H1 (cell line): Measurements from ENCODE around the gene UBE2F. TPM values are rescaled to one million over a fixed set of nuclear protein-coding genes. Genes with fewer than 3 reads are reported as not detected.

Experiments
- CTCF ChIA-PET: fragments of 300-600 bp; sonication (Branson Sonifier 250); formaldehyde crosslinking; loops from one replicate; lab custom pipeline; 2021; ENCODE audit not compliant: partially characterized antibody; lab: Charles Lee
- POLR2A ChIA-PET: fragments of 300-600 bp; sonication (Branson Sonifier 250); formaldehyde crosslinking; loops from one replicate; lab custom pipeline; 2021; ENCODE audit warnings: inconsistent platforms; ENCODE audit not compliant: partially characterized antibody; lab: Charles Lee
- DNase-seq, 2 experiments: peaks; one replicate each; pipeline versions ENCODE4 v3.0.0 to v3.0.0-alpha.2; 2010 to 2022; ENCODE audit warnings: low spot score in 2 of 2, low read depth in 1 of 2, mixed read lengths in 1 of 2
- FAIRE-seq: peaks from 2 replicates; lab custom pipeline; 2011; peaks lifted over from hg19 to GRCh38; lab: Jason Lieb, UNC
- H2AFZ ChIP-seq: 2 replicates; pipeline ENCODE4 v1.8.1; 2012; ENCODE audit warnings: low read length, inconsistent platforms
- H2AK5ac ChIP-seq: 2 replicates; pipeline ENCODE4 v1.6.1; 2013; ENCODE audit warnings: low read depth, low read length
- H2BK120ac ChIP-seq: replicated peaks from 2 replicates; pipeline ENCODE3; 2013; ENCODE audit warnings: low read depth, low read length, inconsistent platforms
- H2BK12ac ChIP-seq: 2 replicates; pipeline ENCODE4 v1.6.1; 2013; ENCODE audit warnings: low read depth, low read length
- H2BK15ac ChIP-seq: 2 replicates; pipeline ENCODE4 v1.6.1; 2013; ENCODE audit warnings: low read length
- H2BK20ac ChIP-seq: 2 replicates; pipeline ENCODE4 v1.6.1; 2013; ENCODE audit warnings: low read length
- H2BK5ac ChIP-seq: 2 replicates; pipeline ENCODE4 v1.6.1; 2013; ENCODE audit warnings: low read depth, low read length
- H3K14ac ChIP-seq: 2 replicates; pipeline ENCODE4 v1.6.1; 2013; ENCODE audit warnings: inconsistent platforms; ENCODE audit not compliant: insufficient read length
- H3K18ac ChIP-seq: 2 replicates; pipeline ENCODE4 v1.6.1; 2013; ENCODE audit warnings: low read length; ENCODE audit errors: extremely low read depth
- H3K23ac ChIP-seq: 2 replicates; pipeline ENCODE4 v1.6.1; 2013; ENCODE audit warnings: inconsistent platforms; ENCODE audit not compliant: insufficient read length
- H3K23me2 ChIP-seq: 2 replicates; pipeline ENCODE4 v1.6.1; 2013; ENCODE audit warnings: low read depth, low read length
- H3K27ac ChIP-seq: 2 replicates; pipeline ENCODE4 v1.6.1; 2011; ENCODE audit warnings: low read depth, low read length, inconsistent platforms
- H3K27me3 ChIP-seq, 4 experiments: replicated peaks in 1 of 4; 1 replicate in 1 of 4; 2 replicates in 3 of 4; pipeline versions ENCODE4 v1.6.1 to v1.8.1; 2011 to 2013; ENCODE audit warnings: low read length in 3 of 4, mild to moderate bottlenecking in 3 of 4, inconsistent platforms in 2 of 4, mixed read lengths in 2 of 4, moderate library complexity in 1 of 4; ENCODE audit not compliant: control insufficient read depth in 3 of 4, insufficient read depth in 3 of 4; ENCODE audit errors: extremely low read depth in 1 of 4
- H3K36me3 ChIP-seq, 4 experiments: 2 replicates each; pipeline versions ENCODE4 v1.6.1 to v1.8.1; 2011 to 2013; ENCODE audit warnings: mild to moderate bottlenecking in 4 of 4, low read length in 3 of 4, moderate library complexity in 2 of 4, control low read depth in 1 of 4, inconsistent platforms in 1 of 4; ENCODE audit not compliant: insufficient read depth in 4 of 4, control insufficient read depth in 2 of 4
- H3K4ac ChIP-seq: replicated peaks from 2 replicates; pipeline ENCODE3; 2013; ENCODE audit warnings: low read length, low read depth, mixed read lengths, inconsistent platforms; ENCODE audit not compliant: insufficient read length
- H3K4me1 ChIP-seq, 4 experiments: replicated peaks in 1 of 4; 1 replicate in 1 of 4; 2 replicates in 3 of 4; pipeline versions ENCODE4 v1.6.1 to v1.8.1; 2011 to 2013; ENCODE audit warnings: low read length in 3 of 4, inconsistent platforms in 2 of 4, mixed read lengths in 1 of 4; ENCODE audit not compliant: insufficient read depth in 4 of 4, control insufficient read depth in 3 of 4
- H3K4me2 ChIP-seq, 2 experiments: 2 replicates each; pipeline versions ENCODE4 v1.6.1 to v1.8.1; 2011 to 2013; ENCODE audit warnings: low read depth in 2 of 2, low read length in 2 of 2, control low read depth in 1 of 2, inconsistent platforms in 1 of 2, mild to moderate bottlenecking in 1 of 2; ENCODE audit not compliant: insufficient read depth in 1 of 2
- H3K4me3 ChIP-seq, 4 experiments: fragments of 200-600, 300-600 bp in 1 of 4; sonication (generic), shearing (Covaris generic), sonication (Bioruptor Twin) in 1 of 4; 2 replicates each; pipeline versions ENCODE4 v1.5.1 to v1.8.1; 2011 to 2016; ENCODE audit warnings: low read length in 4 of 4, low read depth in 3 of 4, control low read depth in 2 of 4, inconsistent platforms in 2 of 4, mild to moderate bottlenecking in 2 of 4, mixed read lengths in 1 of 4, moderate library complexity in 1 of 4; ENCODE audit not compliant: insufficient read depth in 2 of 4; ENCODE audit errors: extremely low read depth in 1 of 4
- H3K56ac ChIP-seq: replicated peaks from 2 replicates; pipeline ENCODE3; 2013; ENCODE audit warnings: low read depth, mild to moderate bottlenecking, mixed read lengths, low read length, inconsistent platforms; ENCODE audit not compliant: insufficient read length
- H3K79me1 ChIP-seq: 2 replicates; pipeline ENCODE4 v1.6.1; 2013; ENCODE audit warnings: low read depth, low read length, control low read depth
- H3K79me2 ChIP-seq, 2 experiments: 2 replicates each; pipeline versions ENCODE4 v1.6.1 to v1.8.1; 2012 to 2013; ENCODE audit warnings: low read length in 2 of 2, mild to moderate bottlenecking in 2 of 2, inconsistent platforms in 1 of 2; ENCODE audit not compliant: insufficient read depth in 2 of 2, control insufficient read depth in 1 of 2
- H3K9ac ChIP-seq, 4 experiments: replicated peaks in 1 of 4; 1 replicate in 1 of 4; 2 replicates in 3 of 4; pipeline versions ENCODE4 v1.6.1 to v1.8.1; 2011 to 2013; ENCODE audit warnings: low read depth in 3 of 4, low read length in 3 of 4, control low read depth in 2 of 4, mild to moderate bottlenecking in 2 of 4, moderate library complexity in 2 of 4, inconsistent platforms in 1 of 4; ENCODE audit errors: extremely low read depth in 1 of 4
- H3K9me3 ChIP-seq, 2 experiments: 2 replicates each; pipeline versions ENCODE4 v1.6.1 to v1.8.1; 2012 to 2013; ENCODE audit warnings: mild to moderate bottlenecking in 2 of 2, moderate library complexity in 2 of 2, control low read depth in 1 of 2, inconsistent platforms in 1 of 2, low read depth in 1 of 2, low read length in 1 of 2, mixed read lengths in 1 of 2; ENCODE audit not compliant: insufficient read depth in 2 of 2
- H4K20me1 ChIP-seq, 2 experiments: replicated peaks in 1 of 2; 2 replicates each; pipeline versions ENCODE3 to v1.8.1; 2011 to 2013; ENCODE audit warnings: inconsistent platforms in 2 of 2, low read length in 2 of 2, mild to moderate bottlenecking in 1 of 2; ENCODE audit not compliant: insufficient read depth in 2 of 2, control insufficient read depth in 1 of 2
- H4K5ac ChIP-seq: 2 replicates; pipeline ENCODE4 v1.6.1; 2013; ENCODE audit warnings: low read length, low read depth, mixed read lengths, inconsistent platforms; ENCODE audit not compliant: insufficient read length
- H4K8ac ChIP-seq: 2 replicates; pipeline ENCODE4 v1.8.0; 2013; ENCODE audit warnings: mild to moderate bottlenecking, moderate library complexity, low read length, inconsistent platforms; ENCODE audit not compliant: insufficient read depth; ENCODE audit errors: extremely low read depth
- H4K91ac ChIP-seq: replicated peaks from 2 replicates; pipeline ENCODE3; 2013; ENCODE audit warnings: low read length, mixed read lengths, inconsistent platforms; ENCODE audit not compliant: insufficient read length
- HDAC2 ChIP-seq, 2 experiments: fragments of 300-600 bp in 1 of 2; sonication (generic) in 1 of 2; IDR thresholded peaks; 2 replicates each; pipeline ENCODE4 v1.6.1; 2011 to 2012; ENCODE audit warnings: low read depth in 2 of 2, low read length in 2 of 2, mild to moderate bottlenecking in 2 of 2, moderate library complexity in 2 of 2, borderline replicate concordance in 1 of 2, inconsistent platforms in 1 of 2
- POLR2A ChIP-seq, 2 experiments: IDR thresholded peaks; 1 replicate in 1 of 2; 2 replicates in 1 of 2; pipeline ENCODE4 v1.6.1; 2011; ENCODE audit warnings: low read depth in 2 of 2, low read length in 2 of 2, mild to moderate bottlenecking in 2 of 2; ENCODE audit errors: control extremely low read depth in 1 of 2
- RNF2 ChIP-seq: fragments of 200-900, 300-1000 bp; sonication (generic); IDR thresholded peaks from 2 replicates; pipeline ENCODE4 v1.7.1; 2016; ENCODE audit warnings: borderline replicate concordance, low read depth, mild to moderate bottlenecking, antibody characterized with exemption, low read length; ENCODE audit not compliant: poor library complexity, severe bottlenecking; ENCODE audit errors: missing control alignments
- SP2 ChIP-seq: IDR thresholded peaks from 2 replicates; pipeline ENCODE4 v1.6.1; 2012; ENCODE audit warnings: mild to moderate bottlenecking, low read length, inconsistent platforms
- ZNF274 ChIP-seq: IDR thresholded peaks from 2 replicates; pipeline ENCODE4 v1.7.0; 2012; ENCODE audit warnings: low read length, borderline replicate concordance; ENCODE audit errors: extremely low read depth
- WGBS, 2 experiments: shearing (Covaris generic) in 1 of 2; methylation state at CpG; one replicate each; pipeline versions ENCODE4 v1.1.6 to v1.1.7; 2013 to 2015; ENCODE audit warnings: low lambda C conversion rate in 2 of 2, mixed read lengths in 2 of 2, inconsistent platforms in 1 of 2, low coverage in 1 of 2, missing lambda C conversion rate in 1 of 2; ENCODE audit not compliant: insufficient replicate concordance in 2 of 2, insufficient coverage in 1 of 2, insufficient read length in 1 of 2; ENCODE audit errors: extremely low coverage in 1 of 2, missing lambda C conversion rate in 1 of 2; 5-methylcytosine and 5-hydroxymethylcytosine counted together
- polyA plus RNA-seq, 7 experiments: library from polyadenylated mRNA; depleted of rRNA in 3 of 7; stranded (reverse) in 5 of 7; unstranded in 2 of 7; fragments of >200 nt in 5 of 7; fragments of 200-250 nt in 2 of 7; gene quantifications; 1 replicate in 5 of 7; 2 replicates in 1 of 7; 4 replicates in 1 of 7; pipeline versions ENCODE4 v1.2.1 to v1.2.3, GENCODE V29; 2011 to 2013; ENCODE audit warnings: missing spikeins in 2 of 7, mixed read lengths in 2 of 7
- total RNA-seq: library from RNA; stranded (reverse); fragmentation: NEBNext Ultra II Directional; extraction: Animal tissue kit (Norgen Biotek cat#: 25700); gene quantifications from 2 replicates; pipeline ENCODE4 v1.2.1, GENCODE V29; 2021

UBE2F gene
- total and polyA plus RNA-seq, 2 of the 8 experiments (the other 6 are each of a cell fraction or from before 2014, with no cell fraction given) = 43.3 to 59.8 TPM

DNA sequence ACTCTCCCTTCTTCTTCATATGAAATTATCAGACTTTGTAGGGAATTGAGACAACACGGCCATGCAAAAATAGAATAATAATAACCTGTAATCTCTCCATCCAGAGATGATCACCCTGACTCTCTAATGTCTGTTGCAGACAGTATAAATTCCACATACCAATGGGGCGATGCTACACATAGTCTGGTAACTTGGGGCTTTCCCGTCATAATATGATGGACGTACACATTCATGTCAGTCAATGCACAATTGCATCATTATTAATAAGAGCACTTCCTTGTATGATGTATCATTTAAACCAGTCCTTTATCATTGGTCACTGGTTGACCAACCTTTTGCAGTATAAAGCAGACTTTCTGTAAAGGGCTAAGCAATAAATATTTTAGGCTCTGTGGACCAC lies 54.5 kb downstream of the UBE2F start:
- Histone ChIP-seq H3K14ac (no peak overlapping the region), H4K91ac (no peak overlapping the region), H4K20me1 (peaks cover 0 to 12% of the 10 kb centered on the region in 2 experiments), H3K23me2 (no peaks in the 10 kb centered on the region), H3K9me3 (no peaks in the 10 kb centered on the region), H2BK20ac (no peak overlapping the region), H2AK5ac (no peak overlapping the region), H2BK15ac (no peak overlapping the region), H4K5ac (no peak overlapping the region), H3K56ac (no peak overlapping the region), H3K4me2 (no peak overlapping the region), H3K23ac (no peak overlapping the region), H3K4me3 (no peak overlapping the region), H2BK120ac (no peak overlapping the region), H3K36me3 (no peaks in the 10 kb centered on the region; a peak in 1 of 8 replicates), H3K18ac (no peak overlapping the region), H3K27ac (no peak overlapping the region), H3K4me1 (no peaks in the 10 kb centered on the region), H3K79me2 (no peaks in the 10 kb centered on the region), H2BK5ac (no peak overlapping the region), H4K8ac (no peak overlapping the region), H3K9ac (no peak overlapping the region), H3K27me3 (no peaks in the 10 kb centered on the region), H3K4ac (no peak overlapping the region), H2BK12ac (no peak overlapping the region), H3K79me1 (no peaks in the 10 kb centered on the region; the same call in 1 of the 2 replicates), H2AFZ (no peak overlapping the region)
- DNase-seq = no peak
- ChIA-PET CTCF (no interaction called here), POLR2A (no interaction called here)
- no peak for TF ChIP-seq RNF2
- no peak for TF ChIP-seq POLR2A (IDR thresholded peaks at IDR 0.05; ENCODE audit: control extremely low read depth in 1 of 2, low read depth in 2 of 2, low read length in 2 of 2)
- no peak for TF ChIP-seq SP2
- no peak for TF ChIP-seq HDAC2 (IDR thresholded peaks at IDR 0.05; ENCODE audit: borderline replicate concordance in 1 of 2, low read depth in 2 of 2, low read length in 2 of 2)
- TF ChIP-seq ZNF274 = no peak
- no peak for FAIRE-seq
- WGBS, 2 experiments = 82% methylated on average over 4 of the region's 4 CpGs; no CpG with 5 or more reads in 1 of the 2 experiments
